Kidney glomerular epithelial cell (primary cell): ENCODE data around the gene CDK5RAP2.
A peak's percentile ranks its signal among the peaks of the same experiment; 100 is the strongest.
"Not testable (repeated sequence)": the region's sequence is repeated elsewhere in the genome, so short reads cannot be mapped to it uniquely, and the experiment has no call there.

Experiments used
- DNase-seq: peaks from one replicate; lab custom pipeline; 2025; lab: John Stamatoyannopoulos, UW

The CDK5RAP2 gene

GRCh38 chr9:120513825-120514396 is 66.1 kb downstream of the CDK5RAP2 start:
- no peak for DNase-seq

DNA sequence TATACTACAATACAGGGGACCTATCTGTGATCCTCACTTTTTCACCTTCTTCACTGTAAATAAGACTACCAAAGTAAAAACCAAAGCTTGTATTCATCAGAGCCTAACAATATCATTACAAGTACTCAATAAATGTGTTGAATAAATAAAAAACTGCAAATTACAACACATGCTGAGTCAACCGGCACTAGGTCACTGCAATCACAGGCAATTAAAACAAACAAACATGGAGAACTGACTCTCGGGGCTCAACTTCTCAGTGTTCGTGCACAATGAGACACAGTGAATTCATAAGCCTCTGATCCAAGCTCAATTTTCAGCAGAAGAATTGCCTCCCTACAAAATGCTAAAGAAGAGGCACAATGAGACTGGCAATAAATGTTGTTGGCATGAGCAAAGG is 69.2 kb downstream of the CDK5RAP2 start:
- DNase-seq: no peak

DNA sequence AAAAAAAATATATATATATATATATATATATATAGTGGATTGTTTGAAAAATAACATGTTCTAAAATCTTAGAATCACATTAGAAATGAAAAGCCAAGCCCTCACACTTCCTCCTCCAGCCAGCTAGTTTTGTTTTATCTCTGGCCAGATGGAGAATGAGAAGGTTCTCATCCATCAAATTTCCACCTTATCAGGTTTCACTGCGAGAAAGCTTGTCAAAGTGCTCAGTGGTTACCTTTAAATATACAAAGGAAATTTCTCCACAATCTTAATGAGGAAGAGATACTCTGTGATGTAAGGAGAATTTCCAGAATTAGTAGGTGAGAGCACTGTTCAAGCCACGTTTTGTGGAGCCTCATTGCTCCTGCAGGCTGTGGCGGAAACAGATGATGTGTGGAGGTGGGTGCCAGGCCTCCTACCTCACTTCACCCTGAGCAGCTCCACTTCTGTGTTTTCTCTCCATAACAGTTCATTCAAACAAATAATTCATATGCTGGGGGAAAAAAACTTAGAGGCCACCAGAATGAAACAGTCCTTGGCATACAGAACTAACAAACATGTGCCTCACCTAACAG is 71.9 kb downstream of the CDK5RAP2 start:
- no peak for DNase-seq

DNA sequence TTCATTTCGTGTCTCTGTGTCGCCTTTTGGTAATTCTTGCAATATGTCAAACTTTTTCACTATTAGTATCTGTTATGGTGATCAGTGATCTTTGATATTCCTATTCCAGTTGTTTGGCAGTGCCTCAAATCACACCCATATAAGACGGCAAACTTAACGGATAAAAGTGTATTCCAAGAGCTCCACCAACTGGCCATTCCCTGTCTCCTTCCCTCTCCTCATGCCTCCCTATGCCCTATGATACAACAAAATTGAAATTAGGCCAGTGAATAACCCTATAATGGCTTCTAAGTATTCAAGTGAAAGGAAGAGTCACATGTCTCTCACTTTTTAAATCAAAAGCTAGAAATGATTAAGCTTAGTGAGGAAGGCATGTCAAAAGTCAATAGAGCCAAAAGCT is 74.8 kb downstream of the CDK5RAP2 start:
- DNase-seq: no peak

DNA sequence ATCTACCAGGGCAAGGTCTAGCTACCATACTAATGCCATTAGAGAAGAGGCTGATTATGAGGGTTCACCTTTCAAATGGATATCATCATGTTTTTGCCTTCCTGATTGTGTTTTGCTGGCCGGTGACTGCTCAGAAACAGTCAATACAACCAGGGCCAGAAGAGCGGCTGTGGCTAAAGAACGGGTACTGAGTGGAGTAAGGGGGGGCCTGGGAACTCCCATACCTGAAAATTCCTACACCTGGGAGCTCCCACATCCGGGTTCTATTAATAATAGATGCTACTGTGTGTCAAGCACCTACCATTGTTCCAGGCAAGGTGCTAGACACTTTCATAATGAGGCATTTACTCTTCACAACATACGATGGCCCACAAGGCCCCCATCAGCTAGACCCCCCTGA is 79.2 kb downstream of the CDK5RAP2 start:
- no peak for DNase-seq

GRCh38 chr9:120497865-120498264 is 82.1 kb downstream of the CDK5RAP2 start:
- DNase-seq: not testable (repeated sequence)

- not testable (repeated sequence) for DNase-seq
Observed at GRCh38 chr9:120496438-120496837, 83.5 kb downstream of the CDK5RAP2 start.

DNA sequence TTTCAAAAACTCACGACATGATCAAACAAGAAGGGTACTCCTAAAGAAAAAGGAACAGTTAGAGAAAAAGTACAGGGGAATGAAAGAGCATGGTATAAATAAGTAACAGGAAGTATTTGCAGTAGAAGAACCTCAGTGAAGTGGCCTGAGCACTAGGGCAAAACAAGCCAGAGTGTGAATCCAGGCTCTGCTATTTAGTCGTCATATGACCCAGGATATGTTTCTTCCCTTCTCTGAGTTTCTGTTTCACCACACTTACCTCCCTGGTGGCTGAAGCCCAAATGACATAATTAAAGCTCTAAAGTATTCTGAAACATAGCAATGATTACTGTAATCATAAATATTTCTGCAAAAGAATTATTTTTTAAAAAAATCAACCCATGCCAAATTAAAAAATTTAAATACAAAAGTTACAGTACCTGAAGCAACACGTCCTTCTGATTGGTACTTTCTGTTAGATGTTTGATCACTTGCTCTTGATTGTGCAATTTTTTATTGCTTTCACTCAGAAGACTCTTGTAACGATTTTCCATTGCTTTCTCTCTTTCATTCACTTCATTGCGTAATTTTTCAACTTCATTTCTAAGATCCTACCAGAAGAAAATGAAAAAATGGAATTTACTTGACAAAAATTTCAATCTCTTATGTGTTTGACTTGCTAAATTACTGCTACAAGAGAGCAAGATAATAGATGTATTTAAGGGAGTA is 88.9 kb downstream of the CDK5RAP2 start:
- no peak for DNase-seq

DNA sequence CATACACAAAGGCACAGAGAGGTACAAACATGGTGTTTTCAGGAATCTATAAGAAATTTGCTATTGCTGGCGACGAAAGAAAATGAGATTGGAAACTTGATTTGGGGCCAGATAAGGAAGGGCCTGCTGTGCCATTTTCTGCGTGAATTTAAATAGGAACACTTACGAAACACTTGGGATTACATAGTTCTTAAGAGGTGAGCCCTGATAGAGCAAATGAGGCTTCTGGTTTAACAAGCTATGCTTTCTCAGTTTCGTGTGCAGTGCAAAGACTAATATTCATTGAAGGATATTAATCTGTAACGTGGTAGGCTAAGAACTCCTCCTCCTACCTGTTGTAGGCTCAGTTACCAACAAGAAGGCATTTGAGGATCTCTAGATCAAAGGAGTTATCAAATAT is 93.1 kb downstream of the CDK5RAP2 start:
- no peak for DNase-seq

GRCh38 chr9:120486347-120486746 is 93.6 kb downstream of the CDK5RAP2 start:
- no peak for DNase-seq

DNA sequence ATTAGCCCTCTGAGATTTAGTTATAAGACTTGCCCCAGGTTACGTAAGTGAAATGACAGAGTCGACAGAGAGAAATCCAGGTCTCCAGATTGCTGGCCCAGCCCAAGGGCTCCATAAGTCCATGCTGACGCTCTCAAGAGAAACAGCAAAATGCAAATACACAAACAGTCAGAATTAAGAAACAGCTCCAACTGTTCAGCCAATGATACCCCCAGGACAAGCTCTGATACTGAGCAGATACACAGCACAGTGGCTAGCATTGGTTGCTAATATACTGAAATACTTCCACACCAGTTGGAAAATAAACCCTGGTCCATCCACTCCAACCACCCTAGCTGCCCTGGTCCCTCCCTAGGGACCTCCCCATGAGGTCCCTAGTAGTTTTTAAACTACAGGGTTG is 94.2 kb downstream of the CDK5RAP2 start:
- DNase-seq: no peak

DNA sequence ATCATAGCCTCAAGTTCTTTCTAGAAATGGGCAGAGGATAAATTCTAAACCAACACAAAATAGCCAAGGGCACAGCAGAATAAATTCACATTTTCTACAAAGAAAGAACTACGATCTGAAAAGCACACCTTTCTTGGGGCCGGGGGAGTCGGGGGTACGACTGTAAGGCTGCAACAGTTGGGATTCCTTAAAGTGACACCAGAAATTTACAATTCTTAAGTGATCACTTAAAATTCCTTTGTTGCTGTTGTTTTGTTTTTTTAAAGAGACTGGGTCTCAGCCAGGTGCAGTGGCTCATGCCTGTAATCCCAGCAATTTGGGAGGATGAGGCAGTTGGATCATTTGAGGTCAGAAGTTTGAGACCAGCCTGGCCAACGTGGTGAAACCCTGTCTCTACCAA is 95.8 kb downstream of the CDK5RAP2 start:
- DNase-seq: no peak

- no peak for DNase-seq
Observed at GRCh38 chr9:120482424-120483186, 97.4 kb downstream of the CDK5RAP2 start.

DNA sequence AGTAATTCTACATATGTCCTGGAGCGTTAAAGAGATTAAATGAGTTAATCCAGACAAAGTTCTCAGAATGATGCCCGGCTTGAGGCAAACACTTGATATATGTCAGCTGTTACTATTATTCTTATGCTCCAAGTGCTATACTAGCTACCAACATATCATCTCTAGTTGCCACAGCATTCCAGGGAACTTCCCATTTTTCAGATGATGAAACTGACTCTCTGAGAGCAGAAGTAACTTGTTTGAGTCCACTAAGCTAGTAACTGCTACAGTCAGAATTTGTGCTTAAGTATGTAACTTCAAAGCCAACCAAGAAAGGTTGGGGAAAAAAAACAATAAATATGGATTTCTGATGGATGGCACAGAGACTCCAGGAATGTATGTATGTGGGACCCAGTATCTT is 98.1 kb downstream of the CDK5RAP2 start:
- no peak for DNase-seq

GRCh38 chr9:120481248-120481647 is 98.7 kb downstream of the CDK5RAP2 start:
- no peak for DNase-seq

DNA sequence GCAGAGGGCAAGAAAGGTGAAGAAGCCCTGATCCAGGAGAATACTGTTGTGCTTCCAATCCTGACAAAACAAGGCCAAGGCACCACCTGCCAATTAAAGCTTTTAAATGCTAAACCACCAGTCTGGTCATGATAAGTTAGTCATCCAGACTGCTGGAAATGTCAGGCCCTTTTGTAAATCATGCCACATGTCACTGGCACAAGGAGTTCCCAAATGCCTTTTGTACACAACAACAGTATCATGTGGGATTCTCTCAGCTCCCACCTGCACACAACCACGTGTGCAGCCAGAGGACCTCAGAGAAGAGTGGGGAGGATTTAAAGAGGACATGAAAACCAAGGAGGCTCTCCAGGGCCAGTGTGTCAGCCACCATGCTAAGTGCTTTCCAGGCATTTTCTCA is 99.3 kb downstream of the CDK5RAP2 start:
- DNase-seq: no peak

- no peak for DNase-seq
Observed at GRCh38 chr9:120478208-120478607, 101.8 kb downstream of the CDK5RAP2 start.

GRCh38 chr9:120477534-120478001 is 102.4 kb downstream of the CDK5RAP2 start:
- DNase-seq: peak; percentile 41

GRCh38 chr9:120475341-120475740 is 104.6 kb downstream of the CDK5RAP2 start:
- DNase-seq: no peak

- no peak for DNase-seq
Observed at GRCh38 chr9:120474591-120475243, 105.2 kb downstream of the CDK5RAP2 start.

GRCh38 chr9:120473608-120474007 is 106.4 kb downstream of the CDK5RAP2 start:
- no peak for DNase-seq

GRCh38 chr9:120465685-120466407 is 114.1 kb downstream of the CDK5RAP2 start:
- DNase-seq: no peak
